ENCODE measurements around the gene MYH15.

Gene MYH15

DNA sequence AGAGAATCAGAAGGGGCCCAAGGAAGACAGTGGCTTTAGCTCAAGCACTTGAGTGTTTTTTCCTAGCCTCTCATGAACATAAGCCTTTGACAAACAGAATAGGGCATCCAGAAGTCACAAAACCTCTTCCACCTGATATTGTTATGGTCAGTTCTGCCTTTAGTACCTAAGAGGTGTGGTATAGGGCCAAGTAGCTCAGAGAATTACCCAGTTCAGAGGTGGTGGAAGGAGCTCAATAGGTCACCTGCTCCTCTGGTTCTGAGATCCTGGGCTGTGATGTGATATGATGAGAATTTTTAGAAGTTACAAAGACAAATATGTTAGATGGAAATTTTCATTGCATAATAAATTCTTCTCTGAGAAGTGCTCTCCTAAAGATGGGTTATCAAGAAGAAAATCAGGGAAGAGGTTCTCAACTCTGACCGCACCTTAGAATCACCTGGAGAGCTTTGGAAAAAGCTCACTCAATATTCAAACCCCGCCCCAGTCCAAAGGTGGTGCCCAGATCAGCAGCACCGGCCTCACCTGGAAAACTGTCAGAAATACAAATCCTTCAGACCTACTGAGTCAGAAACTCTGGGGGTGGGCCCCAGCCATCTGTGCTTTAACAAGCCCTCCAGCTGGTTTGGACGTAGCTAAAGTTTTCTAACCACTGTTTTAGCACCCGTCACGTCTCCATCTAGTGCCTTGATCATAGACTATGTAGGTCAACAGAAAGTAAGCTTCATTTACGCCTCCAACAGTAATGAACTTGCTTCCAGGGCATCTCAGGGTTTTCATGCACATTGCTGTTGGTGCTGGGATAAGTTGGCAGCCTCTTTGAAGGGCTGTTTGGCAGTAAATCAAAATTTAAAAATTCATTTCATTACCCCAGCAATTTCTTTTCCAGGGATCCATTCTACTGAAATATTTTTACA lies 101.3 kb downstream of the MYH15 start:
- TF ChIP-seq POLR2A (IDR thresholded peaks at IDR 0.05; ENCODE audit: low read length) (no peak), GATA1 (IDR thresholded peaks at IDR 0.05; ENCODE audit: low read depth, low read length) (no peak)

GRCh38 chr3:108407886-108408285 lies 102.5 kb downstream of the MYH15 start:
- no peak for DNase-seq
- TF ChIP-seq POLR2A (IDR thresholded peaks at IDR 0.05; ENCODE audit: low read length), result no peak

More for the DNA sequence above, 101.3 kb downstream of the MYH15 start:
- DNase-seq, result no peak

DNA sequence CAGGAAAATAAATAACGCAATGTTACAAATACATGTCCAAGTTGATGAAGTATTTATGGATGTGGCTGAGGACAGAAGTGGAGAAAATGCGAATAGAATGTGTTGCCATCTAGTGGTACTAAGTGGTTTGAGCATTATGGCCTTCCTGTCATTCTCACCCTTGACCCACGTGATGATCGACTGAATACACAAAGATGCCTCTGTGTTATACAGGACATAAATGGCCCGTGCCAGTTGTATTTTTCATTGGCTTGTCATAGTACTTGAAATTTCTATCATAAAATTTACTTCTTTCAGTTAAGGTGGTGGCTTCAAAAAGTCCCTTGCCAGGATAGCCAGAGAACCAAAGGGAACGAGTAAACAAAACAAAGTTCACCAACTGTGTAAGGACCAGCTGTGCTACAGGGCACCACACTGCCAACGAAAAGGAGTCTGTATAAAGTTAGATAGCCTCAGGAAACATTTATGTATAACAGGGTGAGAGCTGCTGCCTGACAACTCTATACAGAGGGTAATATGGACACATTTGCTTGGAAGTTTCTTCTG lies 103.7 kb downstream of the MYH15 start:
- peak; percentile 62 to 72 for DNase-seq
- TF ChIP-seq GATA1 (IDR thresholded peaks at IDR 0.05; ENCODE audit: low read depth, low read length), result no peak
- TF ChIP-seq POLR2A (IDR thresholded peaks at IDR 0.05; ENCODE audit: low read length), result no peak

DNA sequence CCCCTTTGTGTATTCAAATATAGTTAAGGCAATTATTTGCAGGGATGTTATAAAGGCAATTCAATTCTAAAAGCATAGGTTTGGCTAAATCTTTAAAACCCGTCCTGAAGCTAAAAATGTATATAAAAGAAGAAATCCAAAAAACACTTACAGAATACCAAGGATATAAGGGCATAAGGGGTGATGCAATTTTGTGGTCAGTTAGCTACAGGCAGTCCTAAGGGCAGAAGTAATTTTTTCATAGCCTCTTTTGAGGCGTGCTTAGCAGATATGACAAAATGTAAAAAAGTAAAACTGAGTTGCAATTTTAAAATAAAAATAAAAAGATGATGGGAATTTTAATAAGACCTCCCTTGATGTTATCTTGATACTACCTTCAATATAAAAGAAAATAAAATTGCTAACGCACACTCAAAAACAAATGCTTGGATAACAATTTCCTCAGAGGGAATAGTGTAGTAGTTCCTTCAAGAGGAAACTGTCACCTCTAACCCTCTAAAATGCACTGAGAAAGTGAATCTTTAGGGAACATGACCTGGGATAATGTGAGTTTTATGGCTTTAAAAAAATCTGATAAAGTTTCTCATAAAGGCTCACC lies 104.2 kb downstream of the MYH15 start:
- TF ChIP-seq POLR2A (IDR thresholded peaks at IDR 0.05; ENCODE audit: low read length) (no peak), GATA1 (IDR thresholded peaks at IDR 0.05; ENCODE audit: low read depth, low read length) (no peak)
- DNase-seq, result no peak

DNA sequence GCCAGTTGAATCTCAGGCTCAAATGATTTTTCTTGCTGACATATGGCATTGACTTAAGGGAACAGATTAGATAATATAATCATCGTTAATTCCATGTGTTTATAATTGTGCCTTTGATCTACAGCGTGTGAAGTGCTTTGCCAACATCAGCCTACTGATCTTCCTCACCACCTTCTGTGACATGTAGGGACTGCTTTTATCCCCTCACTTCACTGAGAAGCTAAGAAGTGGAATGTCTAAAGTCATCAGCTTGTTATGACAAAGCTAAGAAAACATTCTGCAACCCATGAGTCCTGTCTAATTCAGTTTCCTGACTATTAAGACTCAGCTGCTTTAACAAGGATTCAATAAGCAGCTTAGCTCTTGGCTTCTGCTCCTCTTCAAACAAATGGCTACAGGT lies 106.0 kb downstream of the MYH15 start:
- DNase-seq, result no peak
- TF ChIP-seq GATA1 (IDR thresholded peaks at IDR 0.05; ENCODE audit: low read depth, low read length) (no peak), POLR2A (IDR thresholded peaks at IDR 0.05; ENCODE audit: low read length) (no peak)

- no peak for DNase-seq
- no peak for TF ChIP-seq GATA1 (IDR thresholded peaks at IDR 0.05; ENCODE audit: low read depth, low read length)
- TF ChIP-seq POLR2A (IDR thresholded peaks at IDR 0.05; ENCODE audit: low read length), result no peak
These were observed 106.6 kb downstream of the MYH15 start for GRCh38 chr3:108403686-108404345.

- TF ChIP-seq POLR2A (IDR thresholded peaks at IDR 0.05; ENCODE audit: low read length) (no peak), GATA1 (IDR thresholded peaks at IDR 0.05; ENCODE audit: low read depth, low read length) (no peak)
- no peak for DNase-seq
These were observed 107.2 kb downstream of the MYH15 start for GRCh38 chr3:108403198-108403597.

GRCh38 chr3:108401836-108402235 lies 108.6 kb downstream of the MYH15 start:
- no peak for TF ChIP-seq GATA1 (IDR thresholded peaks at IDR 0.05; ENCODE audit: low read depth, low read length)
- TF ChIP-seq POLR2A (IDR thresholded peaks at IDR 0.05; ENCODE audit: low read length), result no peak
- no peak for DNase-seq

GRCh38 chr3:108398510-108398909 lies 111.9 kb downstream of the MYH15 start:
- TF ChIP-seq GATA1 (IDR thresholded peaks at IDR 0.05; ENCODE audit: low read depth, low read length) (no peak), POLR2A (IDR thresholded peaks at IDR 0.05; ENCODE audit: low read length) (no peak)
- DNase-seq, result no peak

DNA sequence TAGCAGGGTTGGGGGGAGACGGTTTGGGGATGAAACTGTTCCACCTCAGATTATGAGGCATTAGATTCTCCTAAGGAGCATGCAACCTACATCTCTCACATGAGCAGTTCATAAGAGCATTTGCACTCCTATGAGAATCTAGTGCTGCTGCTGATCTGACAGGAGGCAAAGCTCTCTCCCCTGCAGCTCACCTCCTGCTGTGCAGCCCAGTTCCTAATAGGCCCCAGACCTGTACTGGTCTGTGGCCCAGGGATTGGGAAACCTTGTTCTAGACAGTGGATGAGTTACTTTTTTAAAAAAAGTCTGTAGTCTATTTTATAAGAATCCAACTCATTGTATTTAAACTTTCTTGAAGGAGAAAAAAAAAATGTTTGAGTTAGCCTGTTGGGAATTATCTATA lies 114.1 kb downstream of the MYH15 start:
- no peak for DNase-seq
- TF ChIP-seq GATA1 (IDR thresholded peaks at IDR 0.05; ENCODE audit: low read depth, low read length) (no peak), POLR2A (IDR thresholded peaks at IDR 0.05; ENCODE audit: low read length) (no peak)

GRCh38 chr3:108394563-108394962 lies 115.8 kb downstream of the MYH15 start:
- no peak for DNase-seq
- TF ChIP-seq POLR2A (IDR thresholded peaks at IDR 0.05; ENCODE audit: low read length), result no peak
- TF ChIP-seq GATA1 (IDR thresholded peaks at IDR 0.05; ENCODE audit: low read depth, low read length), result no peak

GRCh38 chr3:108394016-108394415 lies 116.4 kb downstream of the MYH15 start:
- no peak for DNase-seq
- TF ChIP-seq POLR2A (IDR thresholded peaks at IDR 0.05; ENCODE audit: low read length), result no peak
- no peak for TF ChIP-seq GATA1 (IDR thresholded peaks at IDR 0.05; ENCODE audit: low read depth, low read length)

GRCh38 chr3:108393128-108393900 lies 117.1 kb downstream of the MYH15 start:
- no peak for TF ChIP-seq POLR2A (IDR thresholded peaks at IDR 0.05; ENCODE audit: low read length)
- no peak for TF ChIP-seq GATA1 (IDR thresholded peaks at IDR 0.05; ENCODE audit: low read depth, low read length)
- DNase-seq, result no peak
